Measurements from ENCODE around the gene POLR2B.
"Not testable (repeated sequence)": the region's sequence is repeated elsewhere in the genome, so short reads cannot be mapped to it uniquely, and the experiment has no call there.

The POLR2B gene

GRCh38 chr4:57053508-57053907 lies 74.8 kb downstream of the POLR2B start:
- DNase-seq (ENCODE audit: low read depth): no peak

- no peak for DNase-seq (ENCODE audit: low read depth)
Measured at GRCh38 chr4:57055886-57056285, 77.2 kb downstream of the POLR2B start.

- DNase-seq (ENCODE audit: low read depth): no peak
Measured at GRCh38 chr4:57059890-57060716, 81.4 kb downstream of the POLR2B start.

DNA sequence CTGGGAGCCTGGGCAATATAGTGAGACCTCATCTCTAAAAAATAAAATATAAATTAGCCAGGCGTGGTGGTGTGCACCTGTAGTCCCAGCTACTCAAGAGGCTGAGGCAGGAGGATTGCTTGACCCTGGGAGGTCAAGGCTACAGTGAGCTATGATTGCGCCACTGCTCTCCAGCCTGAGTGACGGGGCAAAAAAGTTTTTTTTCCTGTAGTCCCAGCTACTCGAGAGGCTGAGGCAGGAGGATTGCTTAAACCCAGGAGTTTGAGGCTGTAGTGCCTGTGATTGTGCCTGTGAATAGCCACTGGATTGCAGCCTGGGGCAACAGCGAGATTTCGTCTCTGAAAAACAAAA lies 82.0 kb downstream of the POLR2B start:
- not testable (repeated sequence) for DNase-seq (ENCODE audit: low read depth)

DNA sequence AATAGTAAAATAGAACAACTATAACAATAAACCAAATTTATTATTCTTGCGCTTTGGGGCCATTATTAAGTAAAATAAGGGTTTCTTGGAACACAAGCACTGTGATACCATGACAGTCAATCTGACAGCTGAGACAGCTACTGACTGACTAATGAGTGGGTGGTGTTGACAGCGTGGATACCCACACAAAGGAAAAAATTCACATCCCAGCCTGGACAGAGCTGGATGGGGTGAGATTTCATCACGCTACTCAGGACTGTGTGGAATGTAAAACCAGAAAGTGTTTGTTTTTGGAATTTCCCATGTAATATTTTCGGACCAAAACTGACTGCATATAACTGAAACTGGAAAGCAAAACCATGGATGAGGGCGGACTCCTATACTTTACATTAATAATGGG lies 82.7 kb downstream of the POLR2B start:
- no peak for DNase-seq (ENCODE audit: low read depth)

GRCh38 chr4:57063518-57063917 lies 84.8 kb downstream of the POLR2B start:
- no peak for DNase-seq (ENCODE audit: low read depth)

- DNase-seq (ENCODE audit: low read depth): no peak
Measured at GRCh38 chr4:57064120-57064519, 85.4 kb downstream of the POLR2B start.

DNA sequence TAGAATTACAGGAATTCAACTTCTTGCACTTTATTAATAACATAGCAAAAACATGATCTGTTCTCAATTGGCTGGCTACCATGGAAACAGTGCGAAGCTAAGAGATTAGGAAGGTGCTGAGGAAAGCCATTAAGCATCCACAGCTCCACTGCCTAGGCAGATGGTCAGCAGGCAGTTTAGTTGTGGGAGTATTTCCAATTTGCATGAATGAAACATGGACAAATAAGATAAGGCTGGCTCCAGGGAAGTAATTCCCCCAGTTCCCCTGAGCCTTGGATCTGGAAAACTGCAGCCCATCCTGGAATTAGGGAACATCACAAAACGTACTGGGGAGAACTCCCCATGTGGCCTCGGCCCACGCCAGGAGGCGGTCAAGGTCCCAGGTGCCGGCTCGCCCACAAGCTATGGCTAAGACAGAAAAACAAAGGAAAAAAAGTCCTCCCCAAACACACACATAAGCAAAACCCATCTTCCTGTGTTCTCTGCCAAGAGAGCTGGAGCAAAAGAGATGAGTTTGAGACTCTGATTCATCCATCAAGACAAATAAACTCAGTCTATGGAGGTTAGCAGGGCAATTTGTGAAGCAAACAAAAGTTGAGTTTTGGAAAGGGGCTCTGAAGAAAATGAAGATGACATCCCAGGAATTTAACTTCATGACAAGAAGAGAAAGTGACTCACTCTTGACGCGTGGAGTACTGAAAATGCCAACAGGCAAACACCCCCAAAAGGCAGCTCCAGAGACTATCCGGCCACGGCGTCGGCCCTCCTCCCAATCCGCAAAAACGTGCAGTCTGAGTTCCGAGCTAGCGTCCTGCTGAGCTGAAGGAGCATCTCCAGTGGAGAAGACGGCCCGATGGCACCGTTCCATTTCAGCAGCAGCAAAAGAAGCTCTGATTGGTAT lies 86.4 kb downstream of the POLR2B start:
- no peak for DNase-seq (ENCODE audit: low read depth)

DNA sequence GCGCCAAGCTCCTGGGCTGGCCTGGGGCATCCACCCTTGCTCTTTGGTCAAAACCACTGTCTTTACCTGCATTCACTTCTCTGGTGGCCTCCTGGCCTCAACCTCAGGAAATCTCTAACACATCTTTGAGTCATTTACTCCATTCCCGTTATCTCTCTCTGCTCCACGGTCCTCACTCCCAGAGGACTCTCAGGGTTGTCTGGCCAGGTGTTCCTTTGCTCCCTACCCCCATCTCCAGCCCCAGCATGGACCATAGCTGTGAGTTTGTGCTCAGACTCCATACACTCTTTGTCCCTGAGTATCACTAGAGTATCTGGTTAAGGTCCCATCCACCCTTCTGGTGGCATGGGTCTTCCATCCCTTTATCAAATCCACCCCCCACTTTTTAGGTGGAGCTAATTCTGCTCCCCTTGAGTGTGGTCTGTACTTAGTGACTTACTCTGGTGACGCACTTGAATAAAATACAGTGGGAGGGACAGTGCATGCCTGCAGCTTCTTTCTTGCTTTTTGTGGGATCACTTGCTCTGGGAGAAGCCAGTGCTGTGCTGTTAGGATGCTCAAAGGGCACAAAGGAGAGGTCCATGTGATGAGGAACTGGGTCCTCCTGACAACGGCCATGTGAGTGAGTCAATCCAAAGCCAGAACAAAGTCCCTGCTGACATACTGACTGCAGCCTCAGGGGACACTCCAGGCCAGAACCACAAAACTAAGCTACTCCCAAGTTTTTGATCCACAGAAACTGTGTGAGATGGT lies 87.2 kb downstream of the POLR2B start:
- no peak for DNase-seq (ENCODE audit: low read depth)

DNA sequence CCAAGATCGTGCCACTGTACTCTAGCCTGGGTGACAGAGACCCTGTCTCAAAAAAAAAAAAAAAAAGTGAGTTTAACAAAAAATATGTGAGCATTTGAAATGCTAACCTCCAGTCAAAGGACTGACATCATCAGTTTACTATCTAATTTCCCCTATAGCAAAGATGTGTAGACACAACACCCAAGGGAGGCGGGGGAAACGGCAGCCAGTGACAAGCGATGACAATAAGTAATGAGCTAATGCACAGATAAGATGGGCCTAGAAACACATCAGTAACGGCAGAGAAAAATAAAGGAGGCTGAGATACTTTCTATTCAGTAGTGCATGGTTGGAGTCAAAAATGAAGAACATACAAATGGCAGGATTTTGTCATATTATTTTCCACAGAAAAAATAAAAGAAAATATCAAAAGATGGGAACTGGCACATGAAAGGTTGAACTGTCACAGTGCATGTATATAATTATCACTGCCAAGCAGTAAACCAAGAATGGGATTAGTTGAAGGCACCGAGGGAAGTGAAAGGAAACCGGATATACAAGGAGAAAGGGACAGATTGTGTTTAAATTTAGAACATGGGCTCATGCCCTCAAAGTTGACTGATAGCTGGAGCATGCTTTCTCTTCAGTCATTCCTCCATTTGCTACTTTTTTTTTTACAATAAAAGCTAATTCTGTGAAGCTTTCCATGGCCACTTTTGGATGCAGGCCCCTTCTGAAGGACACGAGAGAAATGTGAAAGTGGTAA lies 89.7 kb downstream of the POLR2B start:
- DNase-seq (ENCODE audit: low read depth): no peak

- no peak for DNase-seq (ENCODE audit: low read depth)
Measured at GRCh38 chr4:57070461-57070860, 91.8 kb downstream of the POLR2B start.

DNA sequence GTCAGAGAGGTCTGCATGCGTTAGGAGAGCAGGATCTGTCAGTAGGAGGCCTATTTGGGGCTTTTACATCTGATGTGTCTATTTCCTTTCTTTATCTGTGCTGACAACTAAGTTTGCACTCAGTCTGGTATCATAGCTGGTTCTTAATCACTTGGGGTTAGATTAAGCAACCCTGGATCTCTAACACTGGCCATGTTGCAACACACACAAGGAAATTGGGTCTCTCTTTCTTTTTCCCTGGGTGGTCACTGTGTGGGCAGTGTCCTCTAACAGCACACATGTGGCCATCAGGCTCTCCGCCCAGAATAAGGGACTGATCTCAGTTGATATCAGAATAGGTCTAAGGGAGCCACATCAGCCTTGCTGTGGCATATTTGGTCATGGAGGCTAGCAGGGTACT lies 92.6 kb downstream of the POLR2B start:
- DNase-seq (ENCODE audit: low read depth): no peak

DNA sequence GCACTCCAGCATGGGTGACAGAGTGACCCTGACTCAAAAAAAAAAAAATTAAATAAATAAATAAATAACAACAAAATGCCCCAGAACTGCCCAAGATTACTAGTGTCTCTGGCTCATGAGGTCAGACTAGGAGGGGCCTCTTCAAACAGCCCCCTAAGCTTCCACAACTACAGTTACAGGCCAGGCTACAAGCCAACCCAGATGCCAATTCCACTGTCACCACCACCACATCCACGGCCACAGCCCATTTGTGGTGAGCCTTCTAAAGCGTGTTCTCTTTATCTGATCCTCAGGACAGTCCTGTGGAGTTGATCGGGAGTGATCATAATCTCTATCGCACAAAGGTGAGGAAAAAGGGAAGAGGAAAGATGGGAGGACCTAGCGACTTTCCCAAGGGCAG lies 94.9 kb downstream of the POLR2B start:
- no peak for DNase-seq (ENCODE audit: low read depth)

DNA sequence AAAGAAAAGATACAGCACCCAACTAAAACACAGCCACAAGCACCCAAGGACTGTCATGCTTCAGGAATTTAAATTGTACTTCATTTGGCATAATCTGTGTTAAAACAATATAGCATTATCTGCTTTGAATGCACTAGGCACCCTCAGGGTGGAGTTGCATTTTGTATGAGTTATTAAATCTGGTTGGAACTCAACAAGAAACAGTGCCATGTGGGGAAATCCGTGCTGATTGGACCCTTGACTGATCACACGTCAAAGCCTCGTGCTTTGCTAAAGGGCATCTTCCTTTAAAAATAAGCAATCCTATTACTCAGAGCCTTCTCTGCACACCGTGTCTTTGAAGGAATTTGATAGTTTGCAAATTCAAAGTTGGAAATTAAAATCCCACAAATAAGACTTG lies 96.0 kb downstream of the POLR2B start:
- no peak for DNase-seq (ENCODE audit: low read depth)

- DNase-seq (ENCODE audit: low read depth): no peak
Measured at GRCh38 chr4:57075367-57075766, 96.7 kb downstream of the POLR2B start.

GRCh38 chr4:57076646-57077045 lies 98.0 kb downstream of the POLR2B start:
- no peak for DNase-seq (ENCODE audit: low read depth)

- no peak for DNase-seq (ENCODE audit: low read depth)
Measured at GRCh38 chr4:57077550-57078343, 99.1 kb downstream of the POLR2B start.

GRCh38 chr4:57078685-57079521 lies 100.2 kb downstream of the POLR2B start:
- DNase-seq (ENCODE audit: low read depth): no peak

Measured in stimulated activated CD4-positive, alpha-beta T cell treated with anti-CD3 and anti-CD28 coated beads, Interleukin-2, amount 100 ng/mL, for 4 hours (primary cell).